K562 (cell line): ENCODE data around the gene ZNF646. TPM values are rescaled to one million over a fixed set of nuclear protein-coding genes. Genes with fewer than 3 reads are reported as not detected.

ENCODE experiments used
- BCLAF1 ChIP-seq, 2 experiments: fragments of 450-650 bp in 1 of 2; IDR thresholded peaks; 2 replicates each; pipeline ENCODE4 v1.6.1; 2011 to 2017; ENCODE audit warnings: low read depth in 2 of 2, antibody characterized with exemption in 1 of 2, borderline replicate concordance in 1 of 2, low read length in 1 of 2, mild to moderate bottlenecking in 1 of 2, mixed read lengths in 1 of 2; ENCODE audit not compliant: control insufficient read depth in 1 of 2
- FOSL1 ChIP-seq: fragments of 200-800 bp; sonication (Bioruptor generic); conservative IDR thresholded peaks from 2 replicates; pipeline ENCODE4 v1.6.1; 2016; ENCODE audit warnings: missing genetic modification characterization, missing compliant biosample characterization
- FOXO4 ChIP-seq: fragments of 450-650 bp; formaldehyde crosslinking; IDR thresholded peaks from 2 replicates; pipeline ENCODE4 v1.4.0; 2020; ENCODE audit warnings: mild to moderate bottlenecking, moderate library complexity
- GTF2A2 ChIP-seq: IDR thresholded peaks from 2 replicates; pipeline ENCODE4 v1.6.1; 2016; ENCODE audit warnings: mild to moderate bottlenecking, missing genetic modification characterization, missing compliant biosample characterization
- HDAC2 ChIP-seq: fragments of 450-650 bp; IDR thresholded peaks from 2 replicates; pipeline ENCODE4 v1.6.1; 2016; ENCODE audit warnings: mild to moderate bottlenecking
- HDGF ChIP-seq: fragments of 450-650 bp; IDR thresholded peaks from 2 replicates; pipeline ENCODE4 v1.6.1; 2016
- HINFP ChIP-seq: fragments of 450-650 bp; conservative IDR thresholded peaks from 2 replicates; pipeline ENCODE4 v1.6.1; 2016; ENCODE audit warnings: missing genetic modification characterization, low read depth, mild to moderate bottlenecking, control low read depth, missing compliant biosample characterization
- HMBOX1 ChIP-seq: sonication (generic); IDR thresholded peaks from 2 replicates; pipeline ENCODE4 v1.6.1; 2016
- HNRNPUL1 ChIP-seq: fragments of 200-400 bp; formaldehyde crosslinking; IDR thresholded peaks from 2 replicates; pipeline ENCODE4 v1.6.1; 2017; ENCODE audit warnings: low read length
- HSF4 ChIP-seq: fragments of 250-450 bp; sonication (Bioruptor Pico); IDR thresholded peaks from 2 replicates; pipeline ENCODE4 v2.1.2; 2022; ENCODE audit warnings: mild to moderate bottlenecking, moderate library complexity, borderline replicate concordance
- KLF1 ChIP-seq: fragments of 450-650 bp; IDR thresholded peaks from 2 replicates; pipeline ENCODE4 v1.6.1; 2016; ENCODE audit warnings: missing genetic modification characterization, missing compliant biosample characterization
- NCOA2 ChIP-seq, 2 experiments: fragments of 450-650 bp; IDR thresholded peaks; 2 replicates each; pipeline ENCODE4 v1.6.1; 2018; ENCODE audit warnings: mild to moderate bottlenecking in 2 of 2, moderate library complexity in 1 of 2; ENCODE audit not compliant: partially characterized antibody in 2 of 2
- NCOA4 ChIP-seq: fragments of 450-650 bp; IDR thresholded peaks from 2 replicates; pipeline ENCODE4 v1.6.1; 2018; ENCODE audit warnings: mild to moderate bottlenecking; ENCODE audit not compliant: partially characterized antibody
- NEUROD1 ChIP-seq: fragments of 150-350 bp; IDR thresholded peaks from 2 replicates; pipeline ENCODE4 v1.6.1; 2014; ENCODE audit warnings: borderline replicate concordance, low read length, low read depth; ENCODE audit not compliant: partially characterized antibody
- PCBP1 ChIP-seq: fragments of 200-400 bp; formaldehyde crosslinking; IDR thresholded peaks from 2 replicates; pipeline ENCODE4 v1.6.1; 2018; ENCODE audit warnings: mild to moderate bottlenecking, low read depth, low read length; ENCODE audit not compliant: poor library complexity, severe bottlenecking
- SPI1 ChIP-seq: IDR thresholded peaks from 2 replicates; pipeline ENCODE4 v1.6.1; 2011; ENCODE audit warnings: low read depth, low read length, control low read depth, borderline replicate concordance
- THAP7 ChIP-seq: fragments of 250-450 bp; sonication (Bioruptor Pico); IDR thresholded peaks from 2 replicates; pipeline ENCODE4 v1.5.0; 2021
- ZBTB17 ChIP-seq: fragments of 450-650 bp; formaldehyde crosslinking; IDR thresholded peaks from 2 replicates; pipeline ENCODE4 v1.4.0; 2020; ENCODE audit warnings: mild to moderate bottlenecking
- ZNF224 ChIP-seq: sonication (generic); formaldehyde crosslinking; IDR thresholded peaks from 2 replicates; pipeline ENCODE4 v1.8.0; 2022; ENCODE audit warnings: mild to moderate bottlenecking, missing genetic modification reagents
- polyA plus RNA-seq, 8 experiments: library from polyadenylated mRNA; depleted of rRNA in 4 of 8; stranded (reverse) in 5 of 8; unstranded in 3 of 8; fragments of >200 nt; fragmentation: Nextera tagmentation in 2 of 8; fragmentation: Illumina TruSeq in 1 of 8; extraction: Ambion mirVana in 2 of 8; extraction: Trizol in 1 of 8; gene quantifications; 2 replicates each; pipeline versions ENCODE4 v1.2.1 to v1.2.3, GENCODE V29; 2011 to 2014; ENCODE audit warnings: inconsistent platforms in 1 of 8, missing spikeins in 1 of 8
- total RNA-seq, 7 experiments: library from RNA; depleted of rRNA in 6 of 7; stranded (reverse); fragments of >200 nt in 6 of 7; fragmentation: Illumina TruSeq in 2 of 7; extraction: Trizol in 2 of 7; gene quantifications; 2 replicates each; pipeline versions ENCODE4 v1.2.1 to v1.2.3, GENCODE V29; 2011 to 2021; ENCODE audit warnings: low replicate concordance in 1 of 7

Gene ZNF646
- total and polyA plus RNA-seq, 9 of the 15 experiments (the other 6 are each of a cell fraction or from before 2014, with no cell fraction given) = 0.08 to 20.6 (median 8.0) TPM

GRCh38 chr16:31094424-31095120 is 20.4 kb downstream of the ZNF646 start, which contains the start of gene VKORC1 (continued):
- no peak for TF ChIP-seq BCLAF1 (IDR thresholded peaks at IDR 0.05; ENCODE audit: borderline replicate concordance in 1 of 2, control insufficient read depth in 1 of 2, low read depth in 2 of 2, low read length in 1 of 2)
- no peak for TF ChIP-seq HDGF
- no peak for TF ChIP-seq NEUROD1
- no peak for TF ChIP-seq GTF2A2
- peak; percentile 63; the same call in 1 of the 2 replicates for TF ChIP-seq KLF1
- TF ChIP-seq ZNF224 (CRISPR knock-in tag) = no peak
- no peak for TF ChIP-seq HNRNPUL1
- TF ChIP-seq HDAC2 = peak; percentile 46; the same call in 1 of the 2 replicates
- TF ChIP-seq FOSL1 (tag) = 0 out of 2 replicates have a peak, but pooled peaks have one; percentile 14
- no peak for TF ChIP-seq PCBP1
- no peak for TF ChIP-seq THAP7 (CRISPR knock-in tag)
- no peak for TF ChIP-seq NCOA2 (IDR thresholded peaks at IDR 0.05; ENCODE audit: partially characterized antibody in 2 of 2)
- no peak for TF ChIP-seq SPI1
- TF ChIP-seq HMBOX1 = peak; percentile 99
- TF ChIP-seq HSF4 (CRISPR knock-in tag) = no peak
- TF ChIP-seq HINFP = no peak
- no peak for TF ChIP-seq ZBTB17 (CRISPR knock-in tag)
- TF ChIP-seq FOXO4 (CRISPR knock-in tag) = no peak
- TF ChIP-seq NCOA4 = no peak
